ENCODE measurements around the gene CD36. TPM values are rescaled to one million over a fixed set of nuclear protein-coding genes. Genes with fewer than 3 reads are reported as not detected.

CD36 gene
- total and polyA plus RNA-seq, 12 donors, result 190 to 1,458 (median 916) TPM

DNA sequence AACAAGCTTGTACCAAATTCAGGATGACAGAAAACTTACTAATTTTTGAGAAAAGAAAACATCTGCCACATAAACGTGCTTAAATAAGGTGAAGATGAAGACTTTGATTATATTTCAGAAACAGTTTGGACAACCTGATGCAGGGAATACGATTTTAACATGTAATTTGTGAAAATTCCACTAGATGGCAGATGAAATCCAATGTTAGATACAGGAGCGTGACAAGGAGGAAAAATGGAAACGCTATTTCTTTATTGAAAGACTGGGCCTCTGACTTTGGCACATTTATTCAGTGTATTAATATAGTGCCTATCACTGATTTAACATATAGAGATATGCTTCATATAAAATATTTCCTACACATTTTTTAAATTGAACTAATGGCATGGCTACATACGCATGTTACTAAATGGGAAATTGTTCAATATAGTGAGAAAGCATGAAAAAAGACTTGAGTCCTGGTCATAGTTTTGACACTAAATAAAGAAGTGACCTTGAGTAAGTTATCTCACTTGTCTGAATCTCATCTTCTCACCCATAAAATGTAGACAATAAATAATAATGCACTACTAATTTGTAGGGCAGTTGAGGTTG, 60.7 kb downstream of the CD36 start:
- TF ChIP-seq CTCF (IDR thresholded peaks at IDR 0.05), result peak; percentile 50 to 84 (median 71)
- no peak for DNase-seq
- peaks cover 0 to 11% (median 5%) of the 10 kb centered on the region in 9 donors for H3K4me1 ChIP-seq
- intact Hi-C loops (cut with DNase I), result loop anchor here in 9 of 10 donors (1.0 to 10.0 kb wide), 10 partner anchors 216 to 773 kb away; partner anchors contain the start of gene SEMA3C (in 5 of the 9)
- H3K4me3 ChIP-seq, result no peak overlapping the region
- no peaks in the 10 kb centered on the region for H3K27me3 ChIP-seq
- no peaks in the 10 kb centered on the region for H3K36me3 ChIP-seq
- H3K9me3 ChIP-seq, result peaks cover 0 to 16% (median 6%) of the 10 kb centered on the region in 11 donors
- ATAC-seq, result peak in 7 of 8 donors; percentile 47 to 80 (median 73)
- 20 to 21% methylated on average over 5 of the region's 5 CpGs for WGBS, 2 donors
- no peak overlapping the region for H3K27ac ChIP-seq

DNA sequence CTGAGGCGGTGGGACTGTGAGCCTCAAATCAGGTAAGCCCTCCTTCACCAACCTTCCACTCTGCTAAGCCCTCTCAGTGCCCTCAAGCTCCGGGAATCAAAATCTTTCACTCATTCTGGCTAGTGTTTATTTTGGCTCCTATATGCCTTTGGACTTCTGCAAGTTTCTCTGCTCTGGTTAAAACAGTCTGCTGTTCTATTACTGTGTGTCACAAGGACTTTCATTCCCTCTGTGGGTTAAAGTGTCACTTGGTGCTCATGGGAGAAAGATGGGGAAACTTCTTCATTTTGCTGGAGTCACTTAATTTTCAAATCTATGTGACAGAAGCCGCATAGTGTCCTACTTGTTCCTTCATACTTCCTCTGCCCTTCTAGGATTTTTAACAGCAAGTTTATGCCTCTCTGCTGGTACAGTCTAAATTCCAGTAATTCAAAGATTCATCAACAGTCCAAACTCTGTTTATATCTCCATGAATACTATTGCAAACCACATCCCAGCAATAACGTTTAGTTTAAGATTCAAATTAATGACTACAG, 61.3 kb downstream of the CD36 start:
- H3K36me3 ChIP-seq, result no peaks in the 10 kb centered on the region
- WGBS, 2 donors, result 58 to 64% methylated on average over 4 of the region's 4 CpGs
- ATAC-seq (peak in 5 of 8 donors; percentile 30 to 64 (median 47)), DNase-seq (no peak)
- intact Hi-C loops (cut with DNase I), result loop anchor here (1.0 to 10.0 kb wide), 12 partner anchors 215 to 773 kb away; partner anchors contain the start of gene SEMA3C (in 6 of the 10)
- no peak overlapping the region for H3K4me3 ChIP-seq
- peaks cover 0 to 11% (median 5%) of the 10 kb centered on the region in 9 donors for H3K4me1 ChIP-seq
- no peak overlapping the region for H3K27ac ChIP-seq
- no peak for TF ChIP-seq CTCF (IDR thresholded peaks at IDR 0.05)
- H3K9me3 ChIP-seq, result peaks cover 0 to 10% (median 1%) of the 10 kb centered on the region in 11 donors
- H3K27me3 ChIP-seq, result no peaks in the 10 kb centered on the region

GRCh38 chr7:80703272-80703671, 64.8 kb downstream of the CD36 start:
- Histone ChIP-seq H3K36me3 (no peaks in the 10 kb centered on the region), H3K4me3 (no peak overlapping the region), H3K4me1 (peaks cover 0 to 11% (median 5%) of the 10 kb centered on the region in 9 donors), H3K27me3 (no peaks in the 10 kb centered on the region), H3K9me3 (no peaks in the 10 kb centered on the region), H3K27ac (no peak overlapping the region)
- WGBS, 2 donors, result 70 to 81% methylated on average over 1 of the region's 1 CpG
- DNase-seq (no peak), ATAC-seq (no peak)
- intact Hi-C loops (cut with DNase I), result loop anchor here in 6 of 10 donors (5.0 to 10.0 kb wide), 5 partner anchors 212 to 769 kb away; partner anchors contain the start of gene SEMA3C (in 1 of the 6)
- no peak for TF ChIP-seq CTCF (IDR thresholded peaks at IDR 0.05)

GRCh38 chr7:80705130-80705781, 66.8 kb downstream of the CD36 start:
- H3K4me3 ChIP-seq, result no peak overlapping the region
- DNase-seq (no peak), ATAC-seq (no peak)
- no peak overlapping the region for H3K27ac ChIP-seq
- no peak for TF ChIP-seq CTCF (IDR thresholded peaks at IDR 0.05)
- H3K27me3 ChIP-seq, result no peaks in the 10 kb centered on the region
- WGBS, 2 donors, result 73% methylated on average over 2 of the region's 2 CpGs
- no peaks in the 10 kb centered on the region for H3K36me3 ChIP-seq
- H3K9me3 ChIP-seq, result no peaks in the 10 kb centered on the region
- H3K4me1 ChIP-seq, result peaks cover 0 to under 1% (median 0%) of the 10 kb centered on the region in 9 donors
- intact Hi-C loops (cut with DNase I), result loop anchor here in 4 of 10 donors (5.0 to 10.0 kb wide), 3 partner anchors 210 to 760 kb away; partner anchors contain the start of gene SEMA3C (in 2 of the 4)

Measured in heart right ventricle (tissue), 16 donors.